Measurements from ENCODE around the gene DCUN1D5. TPM values are rescaled to one million over a fixed set of nuclear protein-coding genes. Genes with fewer than 3 reads are reported as not detected.

The DCUN1D5 gene
- total RNA-seq, 4 donors from 2014 or later: 27.4 to 44.9 (median 36.8) TPM

DNA sequence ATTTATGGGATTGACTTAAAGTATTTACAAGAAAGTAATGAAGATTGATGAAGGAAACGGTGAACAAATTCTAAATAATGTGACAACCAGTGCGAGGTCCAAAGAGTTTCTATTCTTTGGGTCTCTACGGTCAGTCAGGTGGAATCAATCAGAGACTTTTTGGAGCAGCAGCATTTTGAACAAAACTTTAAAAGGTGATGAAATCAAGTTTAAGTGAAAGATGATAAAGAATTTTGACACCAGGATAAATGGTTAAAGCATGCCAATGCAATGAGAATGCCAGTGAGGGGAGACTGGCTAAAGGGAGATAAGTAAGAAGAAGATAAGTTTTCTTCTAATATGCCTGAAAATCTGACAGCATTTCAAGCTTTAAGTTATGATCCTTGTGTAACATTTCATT lies 67.9 kb downstream of the DCUN1D5 start:
- H3K4me3 ChIP-seq (replicated peaks in 1 of 3): no peak overlapping the region
- no peak overlapping the region for H3K27ac ChIP-seq
- no peak for TF ChIP-seq POLR2A (IDR thresholded peaks at IDR 0.05)
- WGBS, 2 donors: 79 to 85% methylated on average over 3 of the region's 3 CpGs
- no peaks in the 10 kb centered on the region for H3K36me3 ChIP-seq
- no peaks in the 10 kb centered on the region for H3K27me3 ChIP-seq
- no peaks in the 10 kb centered on the region for H3K9me3 ChIP-seq
- H3K4me1 ChIP-seq: no peaks in the 10 kb centered on the region
- intact Hi-C loops (cut with DNase I): no loop called here
- DNase-seq: no peak

DNA sequence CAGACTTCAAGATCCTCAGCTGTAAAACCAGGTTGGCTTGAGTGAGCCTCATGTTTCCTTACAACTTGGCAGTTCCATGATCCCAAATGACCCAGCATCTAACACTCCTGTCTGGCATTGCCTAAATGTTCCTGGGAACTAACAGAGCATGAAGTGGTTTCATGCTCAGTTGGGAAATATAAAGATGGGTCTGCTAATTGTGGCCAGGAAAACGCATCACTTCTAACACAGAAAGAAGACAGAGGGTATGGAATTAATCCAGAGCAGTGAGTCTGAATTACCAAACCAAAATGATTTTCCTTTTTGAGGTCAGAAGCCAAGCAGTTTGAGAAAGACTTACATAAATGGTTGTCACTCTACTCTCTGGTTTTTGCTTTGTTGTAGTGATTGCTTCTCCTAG lies 75.9 kb downstream of the DCUN1D5 start:
- intact Hi-C loops (cut with DNase I): no loop called here
- no peaks in the 10 kb centered on the region for H3K9me3 ChIP-seq
- no peaks in the 10 kb centered on the region for H3K27me3 ChIP-seq
- no peak overlapping the region for H3K4me3 ChIP-seq (replicated peaks in 1 of 3)
- TF ChIP-seq, protein P1, sequence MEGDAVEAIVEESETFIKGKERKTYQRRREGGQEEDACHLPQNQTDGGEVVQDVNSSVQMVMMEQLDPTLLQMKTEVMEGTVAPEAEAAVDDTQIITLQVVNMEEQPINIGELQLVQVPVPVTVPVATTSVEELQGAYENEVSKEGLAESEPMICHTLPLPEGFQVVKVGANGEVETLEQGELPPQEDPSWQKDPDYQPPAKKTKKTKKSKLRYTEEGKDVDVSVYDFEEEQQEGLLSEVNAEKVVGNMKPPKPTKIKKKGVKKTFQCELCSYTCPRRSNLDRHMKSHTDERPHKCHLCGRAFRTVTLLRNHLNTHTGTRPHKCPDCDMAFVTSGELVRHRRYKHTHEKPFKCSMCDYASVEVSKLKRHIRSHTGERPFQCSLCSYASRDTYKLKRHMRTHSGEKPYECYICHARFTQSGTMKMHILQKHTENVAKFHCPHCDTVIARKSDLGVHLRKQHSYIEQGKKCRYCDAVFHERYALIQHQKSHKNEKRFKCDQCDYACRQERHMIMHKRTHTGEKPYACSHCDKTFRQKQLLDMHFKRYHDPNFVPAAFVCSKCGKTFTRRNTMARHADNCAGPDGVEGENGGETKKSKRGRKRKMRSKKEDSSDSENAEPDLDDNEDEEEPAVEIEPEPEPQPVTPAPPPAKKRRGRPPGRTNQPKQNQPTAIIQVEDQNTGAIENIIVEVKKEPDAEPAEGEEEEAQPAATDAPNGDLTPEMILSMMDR (IDR thresholded peaks at IDR 0.05): no peak
- TF ChIP-seq POLR2A (IDR thresholded peaks at IDR 0.05): no peak
- H3K36me3 ChIP-seq: no peaks in the 10 kb centered on the region
- 64 to 79% methylated on average over 1 of the region's 1 CpG for WGBS, 2 donors
- H3K27ac ChIP-seq: no peak overlapping the region
- DNase-seq: no peak
- H3K4me1 ChIP-seq: no peaks in the 10 kb centered on the region

DNA sequence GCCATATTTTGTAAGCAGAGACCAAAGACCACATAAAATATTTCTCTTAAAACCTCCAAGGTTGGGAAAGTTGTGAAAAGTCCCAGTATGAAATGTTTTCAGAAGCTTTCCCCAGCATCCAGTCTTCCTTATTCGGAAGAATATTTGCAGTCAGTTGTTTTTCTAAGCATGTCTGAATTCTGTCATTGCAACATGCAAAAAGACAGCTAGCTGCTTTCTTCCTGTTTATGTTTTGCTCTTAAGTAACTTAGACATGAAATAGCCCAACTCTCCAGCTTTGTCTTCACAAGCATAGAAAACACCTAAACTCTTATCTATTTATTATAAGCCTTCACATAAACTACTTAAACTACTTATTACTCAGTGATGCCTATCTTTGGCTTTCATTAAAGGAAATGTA lies 78.5 kb downstream of the DCUN1D5 start:
- Histone ChIP-seq H3K4me3 (replicated peaks in 1 of 3) (no peak overlapping the region), H3K4me1 (no peaks in the 10 kb centered on the region), H3K9me3 (no peaks in the 10 kb centered on the region), H3K36me3 (no peaks in the 10 kb centered on the region), H3K27me3 (no peaks in the 10 kb centered on the region), H3K27ac (no peak overlapping the region)
- WGBS, 2 donors: 62 to 64% methylated on average over 1 of the region's 1 CpG
- DNase-seq: no peak
- intact Hi-C loops (cut with DNase I): no loop called here
- TF ChIP-seq, protein P1 (IDR thresholded peaks at IDR 0.05): no peak
- TF ChIP-seq POLR2A (IDR thresholded peaks at IDR 0.05): no peak

Other genes starting within 250 kb of the DCUN1D5 start
- 10 to 100 TPM in 1 of 4 donors, 1 to 10 TPM in 1, not detected in 2; 1.2 to 14.5 TPM for gene MMP3, start 248.6 kb downstream of the DCUN1D5 start, total RNA-seq
- not detected for gene MMP12, start 217.2 kb downstream of the DCUN1D5 start, total RNA-seq
- gene MMP13, start 136.4 kb downstream of the DCUN1D5 start, total RNA-seq: not detected
- 10 to 100 TPM; 36.9 to 41.2 (median 40.0) TPM for gene DYNC2H1, start 17.3 kb upstream of the DCUN1D5 start, total RNA-seq

Data from thyroid gland (tissue), 4 donors.